Stimulated activated CD8-positive, alpha-beta memory T cell treated with anti-CD3 and anti-CD28 coated beads, Interleukin-7, amount 100 ng/mL, for 48 hours (primary cell): Measurements from ENCODE around the gene IL9R.
"Not testable (repeated sequence)": the region's sequence is repeated elsewhere in the genome, so short reads cannot be mapped to it uniquely, and the experiment has no call there.

ENCODE experiments used
- DNase-seq, 2 donors: peaks; one replicate each; pipeline ENCODE4 v3.0.0-alpha.2; 2020; ENCODE audit warnings: low read depth in 1 of 2; ENCODE audit errors: extremely low read depth in 1 of 2

The IL9R gene

DNA sequence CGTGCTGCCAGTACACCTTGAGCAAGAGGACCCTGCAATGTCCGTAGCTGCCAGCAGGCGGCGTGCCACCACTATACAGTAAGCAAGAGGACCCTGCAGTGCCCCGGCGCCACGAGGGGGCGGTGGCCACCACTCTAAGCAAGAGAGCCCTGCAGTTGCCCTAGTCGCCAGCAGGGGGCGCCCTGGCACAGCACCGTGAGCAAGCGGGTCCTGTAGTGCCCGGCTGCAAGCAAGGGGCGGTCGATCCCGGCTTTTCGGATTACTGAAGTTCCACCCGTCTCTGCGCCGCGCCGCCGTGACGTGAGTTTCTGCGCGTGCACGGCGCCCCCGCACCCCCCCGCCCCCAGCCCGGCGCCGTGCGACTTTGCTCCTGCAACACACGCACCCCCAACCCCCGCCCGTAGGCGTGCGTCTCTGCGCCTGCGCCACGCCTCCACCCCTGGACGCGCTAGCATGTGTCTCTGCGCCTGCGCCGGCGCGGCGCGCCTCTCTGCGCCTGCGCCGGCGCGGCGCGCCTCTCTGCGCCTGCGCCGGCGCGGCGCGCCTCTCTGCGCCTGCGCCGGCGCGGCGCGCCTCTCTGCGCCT lies 31.2 kb downstream of the IL9R start:
- not testable (repeated sequence) for DNase-seq

DNA sequence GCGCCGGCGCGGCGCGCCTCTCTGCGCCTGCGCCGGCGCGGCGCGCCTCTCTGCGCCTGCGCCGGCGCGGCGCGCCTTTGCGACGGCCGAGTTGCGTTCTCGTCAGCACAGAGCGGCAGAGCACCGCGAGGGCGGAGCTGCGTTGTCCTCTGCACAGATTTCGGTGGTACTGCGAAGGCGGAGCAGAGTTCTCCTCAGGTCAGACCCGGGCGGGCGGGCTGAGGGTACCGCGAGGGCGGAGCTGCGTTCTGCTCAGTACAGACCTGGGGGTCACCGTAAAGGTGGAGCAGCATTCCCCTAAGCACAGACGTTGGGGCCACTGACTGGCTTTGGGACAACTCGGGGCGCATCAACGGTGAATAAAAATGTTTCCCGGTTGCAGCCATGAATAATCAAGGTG lies 31.8 kb downstream of the IL9R start:
- DNase-seq: not testable (repeated sequence)

GRCh38 chrX:156029707-156030442 lies 32.4 kb downstream of the IL9R start:
- DNase-seq: not testable (repeated sequence)

DNA sequence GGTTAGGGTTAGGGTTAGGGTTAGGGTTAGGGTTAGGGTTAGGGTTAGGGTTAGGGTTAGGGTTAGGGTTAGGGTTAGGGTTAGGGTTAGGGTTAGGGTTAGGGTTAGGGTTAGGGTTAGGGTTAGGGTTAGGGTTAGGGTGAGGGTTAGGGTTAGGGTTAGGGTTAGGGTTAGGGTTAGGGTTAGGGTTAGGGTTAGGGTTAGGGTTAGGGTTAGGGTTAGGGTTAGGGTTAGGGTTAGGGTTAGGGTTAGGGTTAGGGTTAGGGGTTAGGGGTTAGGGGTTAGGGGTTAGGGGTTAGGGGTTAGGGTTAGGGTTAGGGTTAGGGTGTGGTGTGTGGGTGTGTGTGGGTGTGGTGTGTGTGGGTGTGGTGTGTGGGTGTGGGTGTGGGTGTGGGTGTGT lies 33.0 kb downstream of the IL9R start:
- DNase-seq: not testable (repeated sequence)
